ENCODE measurements around the gene HPD. TPM values are rescaled to one million over a fixed set of nuclear protein-coding genes. Genes with fewer than 3 reads are reported as not detected.
"Not testable (repeated sequence)": the region's sequence is repeated elsewhere in the genome, so short reads cannot be mapped to it uniquely, and the experiment has no call there.

HPD gene
- total RNA-seq, 1 experiment from 2014 or later, result 0.21 TPM

DNA sequence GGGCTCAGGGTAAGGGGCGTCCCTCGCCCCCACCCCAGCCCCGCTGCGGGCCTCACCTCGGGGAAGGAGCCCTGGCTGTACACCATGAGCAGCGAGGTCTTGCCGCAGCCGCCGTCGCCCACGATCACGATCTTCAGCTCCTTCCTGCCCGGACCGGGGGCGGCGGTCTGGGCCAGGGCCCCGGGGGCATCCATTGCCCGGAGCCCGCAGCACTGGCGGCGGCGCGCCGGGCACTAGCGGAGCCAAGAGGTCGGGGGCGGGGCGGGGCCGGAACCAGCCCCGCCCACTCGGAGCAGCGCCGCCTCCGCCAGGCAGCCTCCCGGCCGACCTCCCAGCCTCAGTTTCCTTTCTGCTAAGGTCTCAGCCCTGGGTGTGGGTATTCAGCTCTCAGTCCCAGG, 65.2 kb downstream of the HPD start, which contains the start of gene RHOF:
RHOF (minus strand) TSS at position 249 of the 398 bp plus-strand sequence; CDS start at position 194, 55 bp downstream.
- peak within 1 kb of the TSS; percentile 90 for H3K27ac Mint-ChIP-seq (ENCODE audit: low read depth, unreplicated experiment)
- POLR2A ChIA-PET, result interaction anchor here (1.2 to 13.9 kb wide), 8 partner anchors 8 to 166 kb away, joined by 3 to 344 read pairs (median 10); partner anchors contain the start of genes PSMD9, SETD1B and TMEM120B
- BruUV-seq (replicated peaks), result no TSS peak
- H3K4me3 Mint-ChIP-seq (ENCODE audit: unreplicated experiment), result peak within 1 kb of the TSS; percentile 69
- peaks cover 52% of the 10 kb centered on the region for H3K4me1 Mint-ChIP-seq (ENCODE audit: insufficient read depth, unreplicated experiment)
- CTCF ChIA-PET, result interaction anchor here (0.6 to 10.6 kb wide), 30 partner anchors 13 to 751 kb away, joined by 3 to 390 read pairs (median 8); partner anchors contain the start of genes PSMD9, SETD1B and TMEM120B
- peaks cover 17% of the 10 kb centered on the region for H3K36me3 Mint-ChIP-seq (ENCODE audit: insufficient read depth, unreplicated experiment)
- no peaks in the 10 kb centered on the region for H3K27me3 Mint-ChIP-seq (ENCODE audit: insufficient read depth, unreplicated experiment)
- intact Hi-C loops (cut with micrococcal nuclease), result loop anchor here (10.0 kb wide), 2 partner anchors 231 to 401 kb away; partner anchors contain the start of gene BCL7A
- DNase-seq (ENCODE audit: unreplicated experiment), result peak; percentile 42
- TF ChIP-seq, protein P1, sequence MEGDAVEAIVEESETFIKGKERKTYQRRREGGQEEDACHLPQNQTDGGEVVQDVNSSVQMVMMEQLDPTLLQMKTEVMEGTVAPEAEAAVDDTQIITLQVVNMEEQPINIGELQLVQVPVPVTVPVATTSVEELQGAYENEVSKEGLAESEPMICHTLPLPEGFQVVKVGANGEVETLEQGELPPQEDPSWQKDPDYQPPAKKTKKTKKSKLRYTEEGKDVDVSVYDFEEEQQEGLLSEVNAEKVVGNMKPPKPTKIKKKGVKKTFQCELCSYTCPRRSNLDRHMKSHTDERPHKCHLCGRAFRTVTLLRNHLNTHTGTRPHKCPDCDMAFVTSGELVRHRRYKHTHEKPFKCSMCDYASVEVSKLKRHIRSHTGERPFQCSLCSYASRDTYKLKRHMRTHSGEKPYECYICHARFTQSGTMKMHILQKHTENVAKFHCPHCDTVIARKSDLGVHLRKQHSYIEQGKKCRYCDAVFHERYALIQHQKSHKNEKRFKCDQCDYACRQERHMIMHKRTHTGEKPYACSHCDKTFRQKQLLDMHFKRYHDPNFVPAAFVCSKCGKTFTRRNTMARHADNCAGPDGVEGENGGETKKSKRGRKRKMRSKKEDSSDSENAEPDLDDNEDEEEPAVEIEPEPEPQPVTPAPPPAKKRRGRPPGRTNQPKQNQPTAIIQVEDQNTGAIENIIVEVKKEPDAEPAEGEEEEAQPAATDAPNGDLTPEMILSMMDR (IDR thresholded peaks at IDR 0.05; ENCODE audit: unreplicated experiment), result no peak
- H3K9me3 Mint-ChIP-seq (ENCODE audit: unreplicated experiment), result no peaks in the 10 kb centered on the region

DNA sequence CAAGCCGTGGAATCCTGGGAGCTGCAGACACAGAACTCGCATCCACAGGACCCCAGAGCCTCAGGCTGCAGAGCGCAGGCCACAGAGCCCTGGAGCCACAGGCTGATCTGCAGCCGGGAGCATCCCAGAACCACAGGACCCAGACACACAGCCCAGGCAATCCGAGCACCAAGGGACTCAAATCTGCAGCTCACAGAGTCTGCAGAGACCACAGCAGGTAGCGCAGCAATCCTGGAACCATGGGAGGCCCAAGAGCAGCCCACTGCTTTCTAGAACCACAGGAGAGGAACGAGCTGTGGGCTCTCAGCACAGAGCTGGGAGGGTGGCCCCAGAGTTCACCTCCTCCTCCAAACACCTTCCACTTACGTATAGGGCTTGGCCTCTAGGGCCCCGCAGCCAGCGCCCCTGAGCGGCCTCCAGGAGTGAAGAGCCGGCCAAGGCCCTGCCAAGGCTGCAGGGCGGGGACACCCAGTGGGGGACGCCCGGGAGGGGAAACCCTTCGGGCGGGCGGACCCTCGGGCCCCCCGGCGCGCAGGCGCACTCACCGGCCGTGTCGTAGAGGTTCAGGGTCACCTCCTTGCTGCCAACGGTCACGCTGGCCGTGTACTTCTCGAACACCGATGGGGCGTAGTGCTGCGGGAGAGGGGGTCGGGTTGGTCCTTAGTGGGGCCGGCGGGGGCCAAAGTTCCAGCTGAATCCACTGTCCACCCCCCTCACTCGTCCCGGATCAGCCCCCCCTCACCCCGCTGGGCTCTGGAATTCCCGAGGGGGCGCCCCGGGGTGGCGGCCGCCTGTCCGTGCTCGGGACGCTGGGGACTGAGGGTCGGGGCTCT, 65.8 kb downstream of the HPD start:
- TF ChIP-seq, protein P1 (IDR thresholded peaks at IDR 0.05; ENCODE audit: unreplicated experiment), result no peak
- DNase-seq (ENCODE audit: unreplicated experiment), result peak; percentile 40
- ChIA-PET POLR2A (interaction anchor here (1.5 to 13.9 kb wide), 7 partner anchors 8 to 106 kb away, joined by 4 to 344 read pairs (median 11); partner anchors contain the start of genes PSMD9, SETD1B and TMEM120B), CTCF (interaction anchor here (0.6 to 10.6 kb wide), 17 partner anchors 13 to 752 kb away, joined by 3 to 390 read pairs (median 19); partner anchors contain the start of genes PSMD9 and SETD1B)
- Mint-ChIP-seq H3K27me3 (ENCODE audit: insufficient read depth, unreplicated experiment) (no peaks in the 10 kb centered on the region), H3K4me3 (ENCODE audit: unreplicated experiment) (peak overlapping the region; percentile 69), H3K9me3 (ENCODE audit: unreplicated experiment) (no peaks in the 10 kb centered on the region), H3K36me3 (ENCODE audit: insufficient read depth, unreplicated experiment) (peaks cover 11% of the 10 kb centered on the region), H3K4me1 (ENCODE audit: insufficient read depth, unreplicated experiment) (peaks cover 48% of the 10 kb centered on the region), H3K27ac (ENCODE audit: low read depth, unreplicated experiment) (no peak overlapping the region)
- intact Hi-C loops (cut with micrococcal nuclease), result loop anchor here (10.0 kb wide), 2 partner anchors 232 to 402 kb away; partner anchors contain the start of gene BCL7A
- no TSS peak for BruUV-seq (replicated peaks)

DNA sequence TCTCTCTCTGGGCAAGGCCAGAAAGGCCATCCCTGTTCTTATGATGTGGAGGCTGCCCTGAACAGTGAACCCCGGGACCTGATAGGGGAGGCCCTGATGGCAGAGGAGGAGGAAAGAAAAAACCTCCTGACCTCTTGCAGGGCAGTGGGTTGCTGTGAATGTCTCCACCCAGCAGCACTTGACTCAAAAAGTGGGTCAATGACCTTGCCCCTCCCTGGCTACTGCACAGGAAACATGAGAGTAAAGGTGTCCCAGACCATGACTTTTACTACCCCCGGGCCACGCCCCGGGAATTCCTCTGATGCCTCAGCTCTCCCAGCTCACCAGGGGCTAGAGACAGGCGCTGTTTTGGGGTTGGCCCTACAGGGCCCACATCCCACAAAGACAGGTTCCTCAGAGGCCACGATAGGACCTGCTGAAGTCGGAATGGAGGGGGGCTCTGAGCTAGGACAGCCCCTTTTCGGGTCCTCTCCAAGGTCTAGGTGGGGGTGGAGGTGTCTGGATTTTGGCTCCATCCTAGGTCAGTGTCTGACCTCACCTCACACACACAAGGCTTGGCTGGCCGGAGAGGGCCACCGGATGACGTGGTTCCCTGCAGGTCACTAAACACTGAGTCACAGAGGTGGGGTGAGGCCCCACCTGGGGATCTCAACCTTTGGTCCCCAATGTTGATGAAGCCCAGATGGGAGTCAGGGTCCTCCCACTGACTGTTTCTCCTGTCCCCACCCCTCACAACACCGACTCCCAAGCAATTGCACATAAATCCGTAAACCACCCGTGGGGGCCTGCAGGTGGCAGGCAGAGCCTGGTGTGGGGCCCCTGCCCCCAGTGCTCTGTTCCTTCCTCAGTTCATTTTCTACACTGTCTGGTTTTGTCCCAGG, 66.7 kb downstream of the HPD start:
- peaks cover 10% of the 10 kb centered on the region for H3K36me3 Mint-ChIP-seq (ENCODE audit: insufficient read depth, unreplicated experiment)
- H3K27ac Mint-ChIP-seq (ENCODE audit: low read depth, unreplicated experiment), result no peak overlapping the region
- ChIA-PET POLR2A (interaction anchor here (0.6 to 13.9 kb wide), 7 partner anchors 7 to 157 kb away, joined by 3 to 344 read pairs (median 11); partner anchors contain the start of genes PSMD9, SETD1B and TMEM120B), CTCF (interaction anchor here (0.6 to 10.6 kb wide), 10 partner anchors 12 to 980 kb away, joined by 3 to 390 read pairs (median 37); partner anchors contain the start of gene SETD1B)
- no peaks in the 10 kb centered on the region for H3K9me3 Mint-ChIP-seq (ENCODE audit: unreplicated experiment)
- intact Hi-C loops (cut with micrococcal nuclease), result loop anchor here (10.0 kb wide), 2 partner anchors 233 to 403 kb away; partner anchors contain the start of gene BCL7A
- DNase-seq (ENCODE audit: unreplicated experiment), result peak; percentile 44
- H3K4me1 Mint-ChIP-seq (ENCODE audit: insufficient read depth, unreplicated experiment), result peaks cover 39% of the 10 kb centered on the region
- BruUV-seq (replicated peaks), result no TSS peak
- peak overlapping the region; percentile 36 for H3K4me3 Mint-ChIP-seq (ENCODE audit: unreplicated experiment)
- no peaks in the 10 kb centered on the region for H3K27me3 Mint-ChIP-seq (ENCODE audit: insufficient read depth, unreplicated experiment)
- TF ChIP-seq, protein P1 (IDR thresholded peaks at IDR 0.05; ENCODE audit: unreplicated experiment), result no peak

DNA sequence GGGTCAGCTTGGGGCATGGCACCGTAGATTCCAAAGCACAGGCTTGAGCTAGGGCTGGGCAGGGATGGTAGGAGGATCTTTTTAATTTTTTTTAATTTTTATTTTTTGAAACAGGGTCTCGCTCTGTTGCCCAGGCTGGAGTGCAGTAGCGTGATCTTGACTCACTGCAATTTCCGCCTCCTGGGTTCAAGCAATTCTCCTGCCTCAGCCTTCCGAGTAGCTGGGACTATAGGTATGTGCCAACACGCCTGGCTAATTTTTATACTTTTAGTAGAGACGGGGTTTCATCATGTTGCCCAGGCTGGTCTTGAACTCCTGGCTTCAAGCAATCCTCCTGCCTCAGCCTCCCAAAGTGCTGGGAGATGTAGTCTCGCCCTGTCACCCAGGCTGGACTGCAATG, 67.9 kb downstream of the HPD start:
- CTCF ChIA-PET, result interaction anchor here (0.6 to 10.6 kb wide), 6 partner anchors 11 to 185 kb away, joined by 3 to 390 read pairs (median 3); partner anchors contain the start of gene SETD1B
- not testable (repeated sequence) for H3K4me3 Mint-ChIP-seq (ENCODE audit: unreplicated experiment); BruUV-seq (replicated peaks); H3K27ac Mint-ChIP-seq (ENCODE audit: low read depth, unreplicated experiment); H3K9me3 Mint-ChIP-seq (ENCODE audit: unreplicated experiment); H3K27me3 Mint-ChIP-seq (ENCODE audit: insufficient read depth, unreplicated experiment); DNase-seq (ENCODE audit: unreplicated experiment)
- Mint-ChIP-seq H3K4me1 (ENCODE audit: insufficient read depth, unreplicated experiment) (peaks cover 47% of the 10 kb centered on the region), H3K36me3 (ENCODE audit: insufficient read depth, unreplicated experiment) (peaks cover 17% of the 10 kb centered on the region)
- intact Hi-C loops (cut with micrococcal nuclease), result loop anchor here (10.0 kb wide), 2 partner anchors 234 to 404 kb away; partner anchors contain the start of gene BCL7A
- POLR2A ChIA-PET, result interaction anchor here (0.8 to 13.9 kb wide), 4 partner anchors 6 to 97 kb away, joined by 5 to 344 read pairs (median 89); partner anchors contain the start of genes SETD1B and TMEM120B

All from MCF 10A (cell line).